HK-2 (cell line): ENCODE results near the gene CCDC92.

ENCODE experiments used
- DNase-seq: peaks from one replicate; pipeline ENCODE4 v3.0.0-alpha.2; 2018; ENCODE audit not compliant: unreplicated experiment

Gene CCDC92

DNA sequence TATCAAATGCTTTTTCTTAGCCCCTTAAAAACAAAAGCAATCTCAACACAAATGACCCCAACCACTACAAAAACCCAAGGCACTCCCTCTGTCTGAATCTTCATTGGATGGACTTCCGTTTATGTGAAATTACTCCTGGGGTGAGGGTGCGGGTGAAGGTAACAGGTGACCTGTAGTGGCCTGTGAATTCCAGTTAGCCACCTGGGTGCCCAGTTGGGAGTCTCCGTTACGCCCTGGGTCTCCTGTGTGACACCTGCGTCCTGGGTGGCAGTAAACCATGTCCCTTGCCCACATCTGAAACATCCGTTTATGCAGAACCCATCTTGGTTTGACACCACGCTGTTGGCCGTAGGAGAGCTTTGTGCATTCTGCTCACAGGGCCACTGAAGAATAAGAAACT, 62.6 kb downstream of the CCDC92 start:
- DNase-seq, result no peak

DNA sequence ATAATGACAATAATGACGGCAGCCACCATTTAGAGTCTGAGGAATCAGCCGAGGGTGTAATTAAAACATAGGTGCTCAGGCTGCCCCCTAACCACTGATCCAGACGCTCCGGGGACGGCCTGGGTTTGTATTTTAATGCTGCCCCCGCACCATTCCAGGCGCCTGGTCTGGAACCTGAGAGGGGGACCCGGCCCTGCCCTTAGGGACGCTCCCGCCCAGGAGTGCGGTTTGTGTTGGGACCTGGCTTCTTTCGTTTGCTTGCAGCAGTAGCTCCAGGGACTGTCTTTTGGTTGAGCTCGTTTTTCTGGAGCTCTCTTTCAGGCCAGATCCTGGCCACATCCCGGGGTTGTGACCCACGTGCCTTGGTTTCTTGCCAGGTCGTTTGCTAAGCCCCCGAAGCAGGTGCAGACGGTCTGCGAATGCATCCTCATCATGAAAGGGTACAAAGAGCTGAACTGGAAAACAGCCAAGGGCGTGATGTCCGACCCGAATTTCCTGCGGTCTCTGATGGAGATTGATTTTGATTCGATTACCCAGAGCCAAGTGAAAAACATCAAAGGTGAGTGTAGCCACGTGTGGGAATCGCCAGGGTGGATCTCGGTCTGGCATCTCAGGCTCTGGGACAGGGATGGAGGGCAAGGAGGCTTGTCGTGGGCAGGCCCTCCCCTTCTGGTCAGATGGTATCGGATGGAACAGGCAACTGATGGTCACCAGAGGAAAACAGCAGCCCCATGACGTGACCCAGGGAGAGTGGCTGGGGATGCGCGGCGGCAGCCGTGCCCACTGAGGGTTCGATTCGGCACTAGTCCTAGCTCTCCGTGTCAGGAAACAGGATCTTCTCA, 63.5 kb downstream of the CCDC92 start:
- DNase-seq, result no peak

DNA sequence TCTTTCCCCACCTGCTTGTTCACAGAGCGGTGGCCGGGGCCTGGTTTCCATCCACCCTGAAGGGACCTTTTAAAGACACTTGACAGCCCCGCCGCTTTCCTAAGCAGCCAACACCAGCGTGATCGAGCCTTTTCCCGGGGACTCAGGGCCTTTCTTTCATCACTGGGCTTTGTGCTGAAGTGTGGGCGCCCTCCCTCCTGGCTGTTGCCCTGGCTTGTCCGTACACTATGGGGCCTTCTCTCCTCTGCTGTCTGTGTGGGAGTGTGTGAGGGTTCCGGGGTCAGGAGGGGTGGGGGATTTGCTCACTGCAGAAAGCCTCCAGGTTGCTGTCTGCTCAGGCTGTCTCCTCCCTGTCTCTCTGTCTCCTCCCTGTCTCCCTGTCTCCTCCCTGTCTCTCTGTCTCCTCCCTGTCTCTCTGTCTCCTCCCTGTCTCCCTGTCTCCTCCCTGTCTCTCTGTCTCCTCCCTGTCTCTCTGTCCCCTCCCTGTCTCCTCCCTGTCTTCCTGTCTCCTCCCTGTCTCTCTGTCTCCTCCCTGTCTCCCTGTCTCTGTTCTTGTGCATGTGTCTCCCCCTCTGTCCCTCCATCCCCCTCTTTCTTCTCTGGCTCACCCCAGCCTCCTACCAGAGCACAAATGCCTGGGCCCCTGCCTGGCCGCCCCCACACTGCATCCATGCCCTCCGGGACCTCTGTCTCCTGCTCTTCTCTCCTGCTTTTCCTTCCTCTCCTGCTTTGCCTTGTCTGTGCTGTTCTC, 64.7 kb downstream of the CCDC92 start:
- peak; percentile 3 for DNase-seq

DNA sequence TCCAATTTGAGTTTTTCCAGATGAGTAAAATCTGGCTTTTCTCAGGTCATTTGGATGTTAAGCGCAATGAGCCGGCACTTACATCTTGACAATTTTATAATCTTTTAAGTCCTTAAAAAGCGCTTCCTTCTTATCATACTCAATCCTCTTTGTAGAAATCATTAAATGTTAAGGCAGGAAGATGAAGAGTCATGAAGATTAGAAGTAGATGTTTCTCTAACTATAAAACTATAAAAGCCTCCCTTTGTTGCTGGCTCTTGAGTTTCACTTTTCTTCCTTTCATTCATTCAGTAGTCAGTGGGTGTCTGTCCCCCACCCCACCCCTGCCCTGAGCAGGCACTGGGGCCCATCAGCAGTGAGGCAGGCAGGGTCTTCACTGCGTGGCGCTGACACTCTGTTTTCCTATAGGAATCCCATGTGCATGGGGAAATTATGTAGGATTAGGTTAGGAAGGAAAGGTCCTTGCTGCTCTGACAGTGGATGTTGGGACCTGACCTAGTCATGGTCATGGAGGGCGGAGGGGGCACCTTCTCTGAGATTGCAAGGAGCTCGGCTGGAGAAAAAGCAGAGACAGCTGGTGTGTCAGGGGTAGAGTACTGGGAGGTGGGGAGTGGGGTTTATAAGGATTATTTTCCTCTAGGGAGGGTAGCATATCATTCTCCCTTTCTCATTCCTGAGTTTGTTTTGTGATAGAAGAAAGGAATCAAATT, 65.8 kb downstream of the CCDC92 start:
- DNase-seq, result no peak

DNA sequence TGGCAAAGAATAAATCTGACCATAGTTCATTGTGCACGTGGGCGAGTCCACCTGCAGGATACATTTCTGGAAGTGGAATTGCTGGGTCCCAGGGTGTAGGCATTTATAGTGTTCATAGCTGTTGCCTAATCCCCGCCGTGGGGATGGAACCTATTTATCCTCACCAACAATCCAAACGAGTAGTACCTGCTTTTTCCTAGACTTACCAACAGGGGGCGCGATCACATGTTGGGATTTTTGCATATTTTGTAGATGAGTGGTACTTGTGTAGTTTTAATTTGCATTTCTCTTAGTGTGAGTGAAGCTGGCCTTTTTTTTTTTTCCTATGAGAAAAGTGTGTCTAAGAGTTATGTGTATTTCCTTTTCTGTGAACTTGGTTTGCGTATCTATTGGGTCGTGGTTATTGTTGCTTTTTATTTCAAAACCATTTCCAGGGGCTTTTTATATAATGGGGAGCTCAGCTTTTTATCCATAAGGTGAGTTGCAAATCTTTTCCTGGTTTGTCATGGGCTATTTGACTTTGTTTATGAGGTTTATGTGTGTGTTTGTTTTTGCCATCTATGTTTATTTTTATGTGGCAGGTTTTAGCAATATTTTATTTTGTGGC, 67.2 kb downstream of the CCDC92 start:
- peak; percentile 64 for DNase-seq

DNA sequence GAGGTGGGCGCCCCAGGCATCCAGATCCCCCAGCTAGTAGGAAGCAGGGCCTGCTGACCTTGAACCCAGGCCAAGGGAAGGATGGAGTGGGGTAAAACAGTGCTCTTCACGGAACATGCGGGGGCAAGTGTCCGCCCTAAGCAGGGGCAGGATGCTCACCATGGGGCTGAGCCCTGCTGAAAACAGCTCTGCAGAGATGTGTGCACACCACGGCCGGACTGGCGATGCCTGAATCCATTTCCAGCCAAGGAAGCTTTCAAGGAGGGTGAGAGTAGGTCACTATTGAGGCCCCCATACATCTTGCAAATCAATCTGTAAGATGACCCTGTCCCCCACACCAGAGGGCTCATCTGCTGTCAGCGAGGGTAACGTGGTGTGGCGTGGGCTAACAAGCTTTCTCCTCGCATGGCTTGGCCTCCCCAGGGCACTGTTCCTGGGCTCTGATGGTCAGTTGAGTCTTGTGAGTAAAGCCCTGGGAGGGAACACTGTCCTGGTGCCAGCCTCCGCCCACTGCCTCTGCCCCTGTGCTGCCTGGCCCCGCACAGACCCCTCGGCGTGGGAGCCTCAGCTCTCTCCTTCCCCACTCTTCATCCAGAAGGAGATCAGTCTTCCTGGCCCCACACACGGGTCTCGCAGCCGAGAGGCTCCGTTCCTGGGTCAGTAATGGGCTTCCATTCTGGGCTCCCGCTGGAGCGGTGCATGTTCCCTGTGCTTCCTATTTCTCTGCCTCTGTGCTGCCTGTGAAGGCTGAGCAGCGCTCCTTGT, 69.1 kb downstream of the CCDC92 start:
- no peak for DNase-seq

DNA sequence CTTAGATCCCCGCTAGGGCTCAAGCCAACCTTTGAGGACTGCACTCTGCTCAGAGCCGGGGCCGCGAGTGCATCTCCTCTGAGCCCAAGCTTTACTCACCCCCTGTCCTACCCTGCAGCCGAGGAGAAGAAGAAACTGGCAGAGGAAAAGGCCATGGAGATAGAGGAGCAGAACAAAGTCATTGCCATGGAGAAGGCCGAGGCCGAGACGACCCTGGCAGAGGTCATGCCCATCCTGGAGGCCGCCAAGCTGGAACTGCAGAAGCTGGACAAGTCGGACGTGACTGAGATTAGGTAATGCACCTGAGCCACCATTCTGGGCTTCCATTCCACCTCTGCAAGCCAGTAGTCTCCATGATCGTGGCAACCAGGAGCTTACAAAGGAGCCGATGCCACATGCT, 69.8 kb downstream of the CCDC92 start:
- no peak for DNase-seq

DNA sequence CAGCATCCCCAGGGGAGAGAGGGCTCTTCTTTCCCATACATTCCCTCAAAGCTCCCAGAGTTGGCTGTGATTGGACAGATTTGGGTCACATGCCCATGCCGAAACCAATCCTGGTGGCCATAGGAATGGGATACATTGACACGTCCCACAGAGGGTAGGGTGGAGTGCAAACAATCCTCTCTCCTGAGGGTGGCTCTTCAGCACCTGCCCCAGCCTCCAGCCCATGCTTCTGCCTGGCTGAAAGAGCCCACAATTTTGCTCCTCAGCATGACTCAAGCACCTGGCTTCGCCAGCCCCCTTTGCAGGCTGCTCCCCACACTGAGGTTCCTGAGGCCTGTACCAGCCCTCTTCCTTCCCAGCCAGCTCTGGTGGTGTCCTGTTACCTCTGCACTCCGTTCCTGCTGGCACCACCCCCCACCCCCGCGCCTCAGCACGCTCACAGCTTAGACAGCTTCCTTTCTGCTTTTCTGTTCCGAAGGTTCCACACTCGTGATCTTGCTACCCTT, 71.7 kb downstream of the CCDC92 start:
- DNase-seq, result peak; percentile 13

DNA sequence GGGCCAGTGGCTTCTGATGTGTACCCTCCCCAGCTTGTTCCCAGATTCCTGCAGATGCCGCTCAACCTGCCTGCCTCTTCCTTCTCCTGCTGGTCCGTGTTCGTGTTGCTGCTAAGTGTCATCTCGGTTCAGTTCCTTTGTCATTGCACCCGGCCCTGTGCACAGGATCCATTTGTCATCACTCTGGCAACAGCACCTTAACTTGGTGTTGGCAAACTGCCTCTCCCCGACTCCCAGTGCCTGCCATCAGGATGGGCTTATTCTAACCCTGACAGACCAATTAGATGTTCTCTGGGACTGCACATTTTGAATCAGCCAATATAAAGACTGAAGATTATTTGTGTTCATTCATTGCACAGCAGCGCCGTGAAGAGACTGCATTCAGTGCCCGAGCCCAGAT, 73.3 kb downstream of the CCDC92 start:
- no peak for DNase-seq

DNA sequence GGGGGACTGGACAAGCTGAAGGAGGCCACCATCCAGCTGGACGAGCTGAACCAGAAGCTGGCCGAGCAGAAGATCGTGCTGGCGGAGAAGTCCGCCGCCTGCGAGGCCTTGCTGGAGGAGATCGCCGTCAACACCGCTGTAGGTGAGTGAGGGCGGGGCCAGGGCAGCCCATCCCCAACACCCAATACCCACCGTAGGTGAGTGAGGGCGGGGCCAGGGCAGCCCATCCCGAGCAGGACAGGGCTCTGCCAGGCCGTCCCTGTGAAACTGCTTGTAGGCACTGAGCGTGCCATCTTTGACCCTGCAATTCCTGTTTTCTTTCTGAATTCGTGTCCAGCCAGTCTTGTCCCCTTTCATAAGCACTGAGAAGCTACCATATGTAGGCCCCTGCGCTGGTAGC, 74.0 kb downstream of the CCDC92 start:
- DNase-seq, result no peak

DNA sequence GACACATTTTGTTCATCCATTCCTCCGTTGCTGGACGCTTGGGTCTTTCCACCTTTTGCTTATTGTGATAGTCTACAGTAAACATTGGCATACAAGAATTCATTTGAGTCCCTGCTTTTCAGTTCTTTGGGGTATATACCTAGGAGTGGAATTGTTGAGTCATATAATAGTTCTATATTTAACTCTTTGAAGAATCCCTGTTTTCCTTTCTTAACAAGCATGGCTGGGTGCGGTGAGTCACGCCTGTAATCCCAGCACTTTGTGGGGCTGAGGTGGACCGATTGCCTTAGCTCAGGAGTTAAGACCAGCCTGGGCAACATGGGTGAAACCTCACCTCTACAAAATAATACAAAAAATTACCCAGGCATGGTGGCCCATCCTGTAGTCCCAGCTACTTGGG, 75.4 kb downstream of the CCDC92 start:
- DNase-seq, result peak; percentile 58

DNA sequence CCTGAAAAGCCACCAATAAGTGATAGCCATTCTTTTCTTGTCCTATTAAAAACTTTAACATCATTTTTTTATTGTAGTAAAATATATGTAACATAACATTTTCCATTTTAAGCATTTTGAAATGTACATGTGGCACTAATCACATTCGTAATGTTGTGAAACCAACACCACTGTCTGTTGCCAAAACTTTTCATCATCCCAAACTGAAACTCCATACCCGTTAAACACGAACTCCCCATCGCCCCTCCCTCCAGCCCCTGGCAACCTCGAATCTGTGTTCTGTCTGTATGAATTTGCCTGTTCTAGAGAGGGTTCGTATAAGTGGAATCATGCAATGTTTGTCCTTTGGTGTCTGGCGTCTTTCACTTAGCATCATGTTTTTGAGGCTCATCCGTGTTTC, 75.9 kb downstream of the CCDC92 start:
- no peak for DNase-seq

DNA sequence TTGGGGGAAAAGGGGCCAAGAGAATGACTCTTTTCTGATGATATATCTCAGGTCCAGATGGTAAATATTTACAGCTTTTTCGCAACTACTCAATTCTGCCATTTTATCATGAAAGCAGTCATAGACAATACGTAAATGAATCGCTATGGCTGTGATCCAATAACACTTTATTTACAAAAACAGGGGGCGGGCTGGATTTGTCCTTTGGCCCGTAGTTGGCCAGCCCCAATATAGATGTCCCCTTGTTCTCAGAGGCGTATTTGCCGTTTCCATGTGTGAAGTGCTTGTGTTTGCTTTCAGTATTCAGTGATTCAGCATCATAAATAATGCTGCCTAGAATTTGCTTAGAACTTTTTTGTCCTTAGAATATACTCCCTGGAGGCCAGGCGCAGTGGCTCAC, 77.2 kb downstream of the CCDC92 start:
- no peak for DNase-seq

DNA sequence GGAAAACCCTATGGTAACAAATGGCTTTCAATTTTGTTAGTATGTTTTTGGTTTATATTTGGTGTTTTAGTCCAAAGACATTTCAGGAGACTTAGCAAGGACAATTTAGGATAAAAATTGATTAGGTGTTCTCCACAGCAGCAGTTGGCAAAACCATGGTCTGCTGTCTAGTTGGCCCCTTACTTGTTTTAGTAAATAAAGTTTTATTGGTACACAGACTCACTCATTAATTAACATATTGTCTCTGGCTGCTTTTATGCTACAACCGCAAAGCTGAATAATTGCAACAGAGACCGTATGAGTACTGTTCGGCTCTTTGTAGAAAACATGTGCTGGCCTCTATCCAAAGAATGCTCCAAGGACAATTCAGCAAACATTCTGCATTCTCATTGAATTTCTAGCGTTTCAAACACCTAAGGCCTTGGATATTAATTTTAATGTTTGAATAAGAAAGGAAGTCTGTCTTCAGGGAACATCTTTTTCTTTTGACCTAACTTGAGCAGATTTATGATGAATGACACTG, 77.7 kb downstream of the CCDC92 start:
- no peak for DNase-seq

DNA sequence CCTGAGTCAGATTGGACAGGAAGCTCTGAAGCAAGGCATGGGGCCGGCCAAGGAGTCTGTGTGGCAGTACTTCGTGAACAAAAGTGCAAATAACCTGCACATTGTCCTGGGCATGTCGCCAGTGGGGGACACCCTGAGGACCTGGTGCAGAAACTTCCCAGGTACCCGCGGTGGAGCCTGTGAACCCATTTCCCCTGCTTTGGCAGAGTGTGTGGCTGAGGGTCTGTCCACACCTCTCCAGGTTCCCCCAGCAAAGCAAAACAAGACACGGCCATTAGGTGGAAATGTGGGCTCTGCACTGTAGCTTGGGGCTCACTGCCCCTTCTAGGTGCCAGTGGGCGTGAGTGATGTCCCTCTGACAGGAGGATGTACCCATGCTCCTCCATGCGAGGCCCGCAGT, 79.4 kb downstream of the CCDC92 start:
- DNase-seq, result no peak

DNA sequence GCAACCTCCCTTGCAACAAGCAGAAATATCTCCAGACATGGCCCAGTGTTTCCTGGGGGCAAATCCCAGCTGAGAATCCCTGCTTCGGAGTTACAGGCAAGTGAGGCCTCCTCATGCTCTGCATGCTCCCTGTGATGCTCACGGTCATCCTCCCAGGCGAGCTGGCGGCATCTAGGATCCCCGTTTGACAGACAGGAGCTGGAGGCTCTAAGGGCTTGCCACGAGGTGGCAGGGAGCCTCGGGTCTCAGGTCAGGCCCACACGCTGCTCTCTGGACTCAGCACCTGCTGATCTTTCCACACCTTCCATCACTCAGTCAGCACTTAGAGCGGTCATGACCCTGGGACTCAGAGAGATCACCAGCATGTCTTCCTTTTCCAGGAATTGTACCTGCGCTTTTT, 79.8 kb downstream of the CCDC92 start:
- no peak for DNase-seq

DNA sequence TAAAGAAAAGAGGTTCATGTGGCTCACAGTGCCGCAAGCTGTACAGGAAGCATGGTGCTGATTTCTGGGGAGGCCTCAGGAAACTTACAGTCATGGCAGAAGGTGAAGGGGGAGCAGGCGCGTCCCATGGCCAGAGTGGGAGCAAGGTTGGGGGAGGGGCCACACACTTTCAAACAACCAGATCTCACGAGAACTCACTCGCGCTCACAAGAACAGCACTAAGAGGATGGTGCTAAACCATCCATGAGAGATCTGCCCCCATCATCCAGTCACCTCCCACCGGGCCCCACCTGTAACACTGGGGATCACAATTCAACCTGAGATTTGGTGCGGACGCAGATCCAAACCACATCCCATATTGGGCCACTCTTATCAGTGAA, 80.5 kb downstream of the CCDC92 start:
- DNase-seq, result no peak

DNA sequence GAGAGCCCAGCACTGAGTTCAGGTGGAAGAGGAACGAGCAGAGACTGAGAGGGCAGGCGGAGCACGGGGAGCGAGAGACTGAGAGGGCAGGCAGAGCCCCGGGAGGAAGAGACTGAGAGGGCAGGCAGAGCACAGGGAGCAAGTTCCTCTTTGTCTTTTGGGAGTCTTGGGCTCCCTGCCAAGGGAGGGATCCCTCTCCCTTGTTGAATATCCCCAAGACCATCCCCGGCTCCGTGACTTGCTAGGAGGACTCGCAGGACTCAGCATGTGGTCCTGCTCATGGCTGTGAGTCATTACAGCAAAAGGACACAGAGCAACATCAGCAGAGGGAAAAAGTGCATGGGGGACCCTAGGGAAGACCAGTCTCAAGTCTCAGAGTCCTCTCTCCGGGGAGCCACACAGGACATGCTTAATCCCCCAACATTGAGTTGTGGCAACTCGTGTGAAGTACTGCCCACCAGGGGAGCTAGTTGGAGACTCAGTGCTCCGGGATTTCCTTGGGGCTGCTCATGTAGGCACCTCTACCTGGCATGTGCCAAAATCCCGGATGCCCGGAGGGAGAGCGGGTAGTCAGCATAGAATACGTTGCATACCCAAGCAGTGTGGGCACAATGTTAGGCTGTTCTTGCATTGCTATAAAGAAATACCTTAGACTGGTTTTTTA, 81.0 kb downstream of the CCDC92 start:
- no peak for DNase-seq

DNA sequence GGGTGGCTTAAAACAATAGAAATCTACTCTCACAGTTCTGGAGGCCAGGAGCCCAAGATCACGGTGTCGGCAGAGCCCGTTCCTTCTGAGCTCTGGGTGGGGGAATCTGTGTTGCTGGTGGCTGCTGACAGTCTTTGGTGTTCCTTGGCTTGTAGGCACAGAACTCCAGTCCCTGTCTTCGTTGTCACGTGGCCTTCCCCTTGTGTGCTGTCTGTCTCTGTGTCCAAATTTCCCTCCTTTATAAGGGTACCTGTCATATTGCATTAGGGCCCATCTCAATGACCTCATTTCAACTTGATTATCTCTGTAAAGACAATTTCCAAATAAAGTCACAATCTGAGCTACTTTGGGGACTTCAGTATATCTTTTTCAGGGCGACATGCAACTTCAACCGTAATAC, 81.6 kb downstream of the CCDC92 start:
- DNase-seq, result no peak

DNA sequence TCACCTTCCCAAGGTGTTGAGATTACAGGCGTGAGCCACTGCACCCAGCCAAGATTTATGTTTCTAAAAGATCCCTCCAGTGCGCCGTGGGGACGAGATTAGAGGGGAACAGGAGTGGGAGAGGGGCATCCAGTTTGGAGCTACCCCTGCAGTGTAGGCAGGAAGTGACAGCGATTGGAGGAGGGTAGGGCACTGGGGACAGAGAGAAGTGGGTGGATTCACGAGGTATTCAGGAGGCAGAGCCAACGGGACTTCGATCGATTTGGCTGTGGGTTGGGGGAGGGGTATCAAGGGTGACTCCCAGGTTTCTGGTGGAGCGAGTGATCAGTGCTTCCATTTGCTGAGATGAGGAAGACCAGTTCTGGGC, 82.1 kb downstream of the CCDC92 start:
- DNase-seq, result no peak
